Thyroid gland (tissue), 4 donors: ENCODE results near the gene M6PR.

Experiments used
- POLR2A ChIP-seq, 2 donors: fragments of 450-650 bp; IDR thresholded peaks; one replicate each; pipeline ENCODE4 v1.6.1; 2017; ENCODE audit warnings: antibody characterized with exemption in 2 of 2, mild to moderate bottlenecking in 2 of 2, moderate library complexity in 1 of 2
- TF ChIP-seq, protein P1 (sequence below), 6 experiments: fragments of 200-600 bp in 3 of 6; fragments of 450-650 bp in 3 of 6; sonication (generic) in 3 of 6; IDR thresholded peaks; one replicate each; pipeline ENCODE4 v1.5.1; 2016 to 2019; ENCODE audit warnings: antibody characterized with exemption in 6 of 6, mild to moderate bottlenecking in 2 of 6, inconsistent platforms in 1 of 6, moderate library complexity in 1 of 6

DNA sequence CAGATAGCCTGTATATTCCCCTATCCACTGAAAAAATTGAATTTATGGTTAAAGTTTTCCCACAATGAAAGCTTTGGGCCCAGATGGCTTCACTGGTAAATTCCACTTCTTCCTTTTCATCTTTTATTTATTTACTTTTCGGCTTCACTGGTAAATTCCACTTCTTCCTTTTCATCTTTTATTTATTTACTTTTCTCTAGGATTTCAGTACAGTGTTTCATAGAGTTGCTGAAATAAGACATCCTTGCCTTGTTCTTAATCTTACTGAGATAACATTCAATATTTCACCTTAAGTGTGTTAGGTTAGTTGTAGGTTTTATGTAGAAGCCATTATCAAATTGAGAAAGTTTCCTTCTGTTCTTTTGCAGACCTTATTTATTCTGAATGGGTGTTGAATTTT, 21.0 kb upstream of the M6PR start:
- TF ChIP-seq, protein P1, sequence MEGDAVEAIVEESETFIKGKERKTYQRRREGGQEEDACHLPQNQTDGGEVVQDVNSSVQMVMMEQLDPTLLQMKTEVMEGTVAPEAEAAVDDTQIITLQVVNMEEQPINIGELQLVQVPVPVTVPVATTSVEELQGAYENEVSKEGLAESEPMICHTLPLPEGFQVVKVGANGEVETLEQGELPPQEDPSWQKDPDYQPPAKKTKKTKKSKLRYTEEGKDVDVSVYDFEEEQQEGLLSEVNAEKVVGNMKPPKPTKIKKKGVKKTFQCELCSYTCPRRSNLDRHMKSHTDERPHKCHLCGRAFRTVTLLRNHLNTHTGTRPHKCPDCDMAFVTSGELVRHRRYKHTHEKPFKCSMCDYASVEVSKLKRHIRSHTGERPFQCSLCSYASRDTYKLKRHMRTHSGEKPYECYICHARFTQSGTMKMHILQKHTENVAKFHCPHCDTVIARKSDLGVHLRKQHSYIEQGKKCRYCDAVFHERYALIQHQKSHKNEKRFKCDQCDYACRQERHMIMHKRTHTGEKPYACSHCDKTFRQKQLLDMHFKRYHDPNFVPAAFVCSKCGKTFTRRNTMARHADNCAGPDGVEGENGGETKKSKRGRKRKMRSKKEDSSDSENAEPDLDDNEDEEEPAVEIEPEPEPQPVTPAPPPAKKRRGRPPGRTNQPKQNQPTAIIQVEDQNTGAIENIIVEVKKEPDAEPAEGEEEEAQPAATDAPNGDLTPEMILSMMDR (IDR thresholded peaks at IDR 0.05): no peak
- TF ChIP-seq POLR2A (IDR thresholded peaks at IDR 0.05): no peak
